ENCODE data around the gene KCNN3. TPM values are rescaled to one million over a fixed set of nuclear protein-coding genes. Genes with fewer than 3 reads are reported as not detected.

KCNN3 gene
- total RNA-seq, 2 donors from 2014 or later = 3.9 to 4.4 TPM

GRCh38 chr1:154669464-154670282, 200.4 kb downstream of the KCNN3 start:
- Histone ChIP-seq H3K27me3 (no peaks in the 10 kb centered on the region), H3K36me3 (no peaks in the 10 kb centered on the region), H3K4me3 (no peak overlapping the region), H3K27ac (no peak overlapping the region), H3K9me3 (no peaks in the 10 kb centered on the region), H3K4me1 (no peaks in the 10 kb centered on the region)
- DNase-seq (ENCODE audit: low spot score) = peak; percentile 73
- TF ChIP-seq CTCF (IDR thresholded peaks at IDR 0.05) = peak; percentile 59 to 88

DNA sequence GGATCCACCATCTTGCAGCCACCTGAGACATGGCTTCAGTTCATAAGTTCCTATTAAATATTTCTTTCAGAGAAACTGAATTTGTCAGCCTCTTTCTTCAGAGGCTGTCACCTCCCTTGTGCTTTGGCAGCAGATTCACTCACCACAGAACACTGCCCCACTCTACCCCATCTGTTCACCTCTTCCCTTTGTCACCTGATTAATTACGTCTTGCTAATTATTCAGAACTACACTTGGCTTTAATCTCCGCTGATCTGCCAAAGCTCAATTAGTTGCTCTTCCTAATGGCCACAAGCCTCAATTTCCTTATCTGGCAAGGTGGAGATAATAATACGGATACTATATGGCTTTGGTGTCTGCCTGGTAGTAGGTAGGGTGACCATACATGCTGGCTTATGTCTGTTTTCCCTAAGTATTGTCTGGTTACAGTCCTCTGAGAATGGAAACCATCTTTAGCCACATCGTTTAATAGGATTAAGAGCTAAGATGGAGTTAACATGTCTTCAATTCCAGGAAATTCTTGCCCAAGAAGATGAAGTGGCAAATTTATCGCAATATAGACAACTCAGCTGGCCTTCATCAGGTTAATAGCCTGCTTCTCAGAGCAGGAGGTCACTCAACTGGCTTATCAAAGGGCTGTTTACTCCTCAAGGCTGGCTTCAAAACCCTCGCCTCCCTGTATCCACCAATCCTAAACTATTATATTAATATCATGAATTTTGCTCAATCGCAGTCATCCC, 203.9 kb downstream of the KCNN3 start:
- no peak overlapping the region for H3K27ac ChIP-seq
- no peak overlapping the region for H3K4me3 ChIP-seq
- no peak for DNase-seq (ENCODE audit: low spot score)
- no peaks in the 10 kb centered on the region for H3K4me1 ChIP-seq
- H3K9me3 ChIP-seq = no peaks in the 10 kb centered on the region
- H3K36me3 ChIP-seq = no peaks in the 10 kb centered on the region
- TF ChIP-seq CTCF (IDR thresholded peaks at IDR 0.05) = no peak
- H3K27me3 ChIP-seq = no peaks in the 10 kb centered on the region

DNA sequence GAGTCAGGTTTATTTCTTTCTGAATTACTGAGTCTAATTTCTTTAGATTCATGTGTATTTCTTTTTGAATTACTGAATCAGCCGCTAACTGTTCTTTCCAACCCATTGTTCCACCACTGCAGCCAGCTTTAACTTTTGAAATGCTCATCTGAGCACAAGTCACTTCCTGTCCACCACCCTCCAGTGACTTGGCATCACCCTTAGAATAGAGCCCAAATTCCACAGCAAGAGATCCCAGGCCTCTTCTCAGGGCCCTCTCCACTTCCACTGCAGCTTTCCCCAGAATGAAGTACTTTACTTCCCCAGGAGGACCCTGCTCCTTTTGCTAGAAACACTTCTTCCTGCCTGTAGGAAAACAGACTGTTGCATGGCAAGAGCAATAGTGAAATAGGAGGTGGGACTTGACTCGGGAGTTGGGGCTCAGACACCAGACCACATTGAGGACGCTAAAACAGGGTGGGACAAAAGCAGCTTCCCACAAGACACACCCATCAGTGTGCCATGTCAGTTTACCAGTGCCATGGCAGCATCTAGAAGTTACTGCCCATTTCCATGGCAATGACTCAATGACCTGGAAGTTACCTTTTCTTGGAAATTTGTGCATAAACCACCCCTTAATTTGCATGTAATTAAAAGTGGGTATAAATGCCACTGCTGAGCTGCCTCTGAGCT, 205.6 kb downstream of the KCNN3 start:
- no peaks in the 10 kb centered on the region for H3K9me3 ChIP-seq
- no peak overlapping the region for H3K27ac ChIP-seq
- no peaks in the 10 kb centered on the region for H3K27me3 ChIP-seq
- H3K4me3 ChIP-seq = no peak overlapping the region
- TF ChIP-seq CTCF (IDR thresholded peaks at IDR 0.05) = no peak
- no peaks in the 10 kb centered on the region for H3K36me3 ChIP-seq
- H3K4me1 ChIP-seq = no peaks in the 10 kb centered on the region
- DNase-seq (ENCODE audit: low spot score) = no peak

- Histone ChIP-seq H3K4me1 (no peaks in the 10 kb centered on the region), H3K36me3 (no peaks in the 10 kb centered on the region), H3K27ac (no peak overlapping the region), H3K9me3 (no peaks in the 10 kb centered on the region), H3K4me3 (no peak overlapping the region), H3K27me3 (no peaks in the 10 kb centered on the region)
- TF ChIP-seq CTCF (IDR thresholded peaks at IDR 0.05) = no peak
- no peak for DNase-seq (ENCODE audit: low spot score)
These were observed 206.5 kb downstream of the KCNN3 start for GRCh38 chr1:154663471-154664060.

GRCh38 chr1:154661110-154661509, 209.0 kb downstream of the KCNN3 start:
- H3K27me3 ChIP-seq = no peaks in the 10 kb centered on the region
- DNase-seq (ENCODE audit: low spot score) = no peak
- no peak overlapping the region for H3K4me3 ChIP-seq
- no peak for TF ChIP-seq CTCF (IDR thresholded peaks at IDR 0.05)
- H3K27ac ChIP-seq = no peak overlapping the region
- no peaks in the 10 kb centered on the region for H3K9me3 ChIP-seq
- H3K4me1 ChIP-seq = no peaks in the 10 kb centered on the region
- H3K36me3 ChIP-seq = no peaks in the 10 kb centered on the region
